ENCODE results near the gene GPAT3.

- TF ChIP-seq EZH2phosphoT487 (IDR thresholded peaks at IDR 0.05; ENCODE audit: unreplicated experiment) (no peak), POLR2AphosphoS5 (IDR thresholded peaks at IDR 0.05; ENCODE audit: low read depth) (no peak), CTCF (conservative IDR thresholded peaks at IDR 0.05; ENCODE audit: low read depth in 2 of 2) (no peak), EZH2 (IDR thresholded peaks at IDR 0.05; ENCODE audit: low read depth, unreplicated experiment) (no peak), JUNB (IDR thresholded peaks at IDR 0.05; ENCODE audit: unreplicated experiment) (no peak), NANOG (IDR thresholded peaks at IDR 0.05; ENCODE audit: borderline replicate concordance) (no peak), CREB1 (CRISPR knock-in tag; IDR thresholded peaks at IDR 0.05; ENCODE audit: low read depth) (no peak), ZNF114 (CRISPR knock-in tag; IDR thresholded peaks at IDR 0.05) (no peak), ZNF331 (CRISPR knock-in tag; IDR thresholded peaks at IDR 0.05; ENCODE audit: low read depth) (no peak), STAT1 (IDR thresholded peaks at IDR 0.05; ENCODE audit: unreplicated experiment) (no peak)
- TF ChIP-seq, protein P1, sequence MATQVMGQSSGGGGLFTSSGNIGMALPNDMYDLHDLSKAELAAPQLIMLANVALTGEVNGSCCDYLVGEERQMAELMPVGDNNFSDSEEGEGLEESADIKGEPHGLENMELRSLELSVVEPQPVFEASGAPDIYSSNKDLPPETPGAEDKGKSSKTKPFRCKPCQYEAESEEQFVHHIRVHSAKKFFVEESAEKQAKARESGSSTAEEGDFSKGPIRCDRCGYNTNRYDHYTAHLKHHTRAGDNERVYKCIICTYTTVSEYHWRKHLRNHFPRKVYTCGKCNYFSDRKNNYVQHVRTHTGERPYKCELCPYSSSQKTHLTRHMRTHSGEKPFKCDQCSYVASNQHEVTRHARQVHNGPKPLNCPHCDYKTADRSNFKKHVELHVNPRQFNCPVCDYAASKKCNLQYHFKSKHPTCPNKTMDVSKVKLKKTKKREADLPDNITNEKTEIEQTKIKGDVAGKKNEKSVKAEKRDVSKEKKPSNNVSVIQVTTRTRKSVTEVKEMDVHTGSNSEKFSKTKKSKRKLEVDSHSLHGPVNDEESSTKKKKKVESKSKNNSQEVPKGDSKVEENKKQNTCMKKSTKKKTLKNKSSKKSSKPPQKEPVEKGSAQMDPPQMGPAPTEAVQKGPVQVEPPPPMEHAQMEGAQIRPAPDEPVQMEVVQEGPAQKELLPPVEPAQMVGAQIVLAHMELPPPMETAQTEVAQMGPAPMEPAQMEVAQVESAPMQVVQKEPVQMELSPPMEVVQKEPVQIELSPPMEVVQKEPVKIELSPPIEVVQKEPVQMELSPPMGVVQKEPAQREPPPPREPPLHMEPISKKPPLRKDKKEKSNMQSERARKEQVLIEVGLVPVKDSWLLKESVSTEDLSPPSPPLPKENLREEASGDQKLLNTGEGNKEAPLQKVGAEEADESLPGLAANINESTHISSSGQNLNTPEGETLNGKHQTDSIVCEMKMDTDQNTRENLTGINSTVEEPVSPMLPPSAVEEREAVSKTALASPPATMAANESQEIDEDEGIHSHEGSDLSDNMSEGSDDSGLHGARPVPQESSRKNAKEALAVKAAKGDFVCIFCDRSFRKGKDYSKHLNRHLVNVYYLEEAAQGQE (IDR thresholded peaks at IDR 0.05; ENCODE audit: unreplicated experiment) = no peak
- TF ChIP-seq, protein P2, sequence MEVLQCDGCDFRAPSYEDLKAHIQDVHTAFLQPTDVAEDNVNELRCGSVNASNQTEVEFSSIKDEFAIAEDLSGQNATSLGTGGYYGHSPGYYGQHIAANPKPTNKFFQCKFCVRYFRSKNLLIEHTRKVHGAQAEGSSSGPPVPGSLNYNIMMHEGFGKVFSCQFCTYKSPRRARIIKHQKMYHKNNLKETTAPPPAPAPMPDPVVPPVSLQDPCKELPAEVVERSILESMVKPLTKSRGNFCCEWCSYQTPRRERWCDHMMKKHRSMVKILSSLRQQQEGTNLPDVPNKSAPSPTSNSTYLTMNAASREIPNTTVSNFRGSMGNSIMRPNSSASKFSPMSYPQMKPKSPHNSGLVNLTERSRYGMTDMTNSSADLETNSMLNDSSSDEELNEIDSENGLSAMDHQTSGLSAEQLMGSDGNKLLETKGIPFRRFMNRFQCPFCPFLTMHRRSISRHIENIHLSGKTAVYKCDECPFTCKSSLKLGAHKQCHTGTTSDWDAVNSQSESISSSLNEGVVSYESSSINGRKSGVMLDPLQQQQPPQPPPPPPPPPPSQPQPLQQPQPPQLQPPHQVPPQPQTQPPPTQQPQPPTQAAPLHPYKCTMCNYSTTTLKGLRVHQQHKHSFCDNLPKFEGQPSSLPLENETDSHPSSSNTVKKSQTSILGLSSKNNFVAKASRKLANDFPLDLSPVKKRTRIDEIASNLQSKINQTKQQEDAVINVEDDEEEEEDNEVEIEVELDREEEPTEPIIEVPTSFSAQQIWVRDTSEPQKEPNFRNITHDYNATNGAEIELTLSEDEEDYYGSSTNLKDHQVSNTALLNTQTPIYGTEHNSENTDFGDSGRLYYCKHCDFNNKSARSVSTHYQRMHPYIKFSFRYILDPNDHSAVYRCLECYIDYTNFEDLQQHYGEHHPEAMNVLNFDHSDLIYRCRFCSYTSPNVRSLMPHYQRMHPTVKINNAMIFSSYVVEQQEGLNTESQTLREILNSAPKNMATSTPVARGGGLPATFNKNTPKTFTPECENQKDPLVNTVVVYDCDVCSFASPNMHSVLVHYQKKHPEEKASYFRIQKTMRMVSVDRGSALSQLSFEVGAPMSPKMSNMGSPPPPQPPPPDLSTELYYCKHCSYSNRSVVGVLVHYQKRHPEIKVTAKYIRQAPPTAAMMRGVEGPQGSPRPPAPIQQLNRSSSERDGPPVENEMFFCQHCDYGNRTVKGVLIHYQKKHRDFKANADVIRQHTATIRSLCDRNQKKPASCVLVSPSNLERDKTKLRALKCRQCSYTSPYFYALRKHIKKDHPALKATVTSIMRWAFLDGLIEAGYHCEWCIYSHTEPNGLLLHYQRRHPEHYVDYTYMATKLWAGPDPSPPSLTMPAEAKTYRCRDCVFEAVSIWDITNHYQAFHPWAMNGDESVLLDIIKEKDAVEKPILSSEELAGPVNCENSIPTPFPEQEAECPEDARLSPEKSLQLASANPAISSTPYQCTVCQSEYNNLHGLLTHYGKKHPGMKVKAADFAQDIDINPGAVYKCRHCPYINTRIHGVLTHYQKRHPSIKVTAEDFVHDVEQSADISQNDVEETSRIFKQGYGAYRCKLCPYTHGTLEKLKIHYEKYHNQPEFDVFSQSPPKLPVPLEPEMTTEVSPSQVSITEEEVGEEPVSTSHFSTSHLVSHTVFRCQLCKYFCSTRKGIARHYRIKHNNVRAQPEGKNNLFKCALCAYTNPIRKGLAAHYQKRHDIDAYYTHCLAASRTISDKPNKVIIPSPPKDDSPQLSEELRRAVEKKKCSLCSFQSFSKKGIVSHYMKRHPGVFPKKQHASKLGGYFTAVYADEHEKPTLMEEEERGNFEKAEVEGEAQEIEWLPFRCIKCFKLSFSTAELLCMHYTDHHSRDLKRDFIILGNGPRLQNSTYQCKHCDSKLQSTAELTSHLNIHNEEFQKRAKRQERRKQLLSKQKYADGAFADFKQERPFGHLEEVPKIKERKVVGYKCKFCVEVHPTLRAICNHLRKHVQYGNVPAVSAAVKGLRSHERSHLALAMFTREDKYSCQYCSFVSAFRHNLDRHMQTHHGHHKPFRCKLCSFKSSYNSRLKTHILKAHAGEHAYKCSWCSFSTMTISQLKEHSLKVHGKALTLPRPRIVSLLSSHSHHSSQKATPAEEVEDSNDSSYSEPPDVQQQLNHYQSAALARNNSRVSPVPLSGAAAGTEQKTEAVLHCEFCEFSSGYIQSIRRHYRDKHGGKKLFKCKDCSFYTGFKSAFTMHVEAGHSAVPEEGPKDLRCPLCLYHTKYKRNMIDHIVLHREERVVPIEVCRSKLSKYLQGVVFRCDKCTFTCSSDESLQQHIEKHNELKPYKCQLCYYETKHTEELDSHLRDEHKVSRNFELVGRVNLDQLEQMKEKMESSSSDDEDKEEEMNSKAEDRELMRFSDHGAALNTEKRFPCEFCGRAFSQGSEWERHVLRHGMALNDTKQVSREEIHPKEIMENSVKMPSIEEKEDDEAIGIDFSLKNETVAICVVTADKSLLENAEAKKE (CRISPR knock-in tag; IDR thresholded peaks at IDR 0.05) = no peak
Measured at GRCh38 chr4:83625821-83626220, 89.9 kb downstream of the GPAT3 start.

Measured in GM23338 (cell line).